GM12878 (cell line): Measurements from ENCODE around the gene CCBE1. TPM values are rescaled to one million over a fixed set of nuclear protein-coding genes. Genes with fewer than 3 reads are reported as not detected.

Source experiments
- ATAC-seq: fragments of 200-7000 bp; cut with Tn5 transposase; 3 replicates; pipeline ENCODE4 v1.9.1; 2020; ENCODE audit warnings: mild to moderate bottlenecking, moderate library complexity
- BruUV-seq: library from RNA; stranded (reverse); fragments of 400-500 nt; replicated peaks from 2 replicates; lab custom pipeline; 2021; lab: Mats Ljungman, UMichigan
- CTCF ChIA-PET: fragments of 300-600 bp; sonication (Branson Sonifier 250); formaldehyde crosslinking; extraction: SDS; loops from one replicate; lab custom pipeline; 2021; ENCODE audit warnings: inconsistent platforms; lab: Yijun Ruan, JAX
- POLR2A ChIA-PET: fragments of 350-600 bp; formaldehyde crosslinking; extraction: SDS; loops from one replicate; lab custom pipeline; 2021; ENCODE audit warnings: inconsistent platforms; lab: Charles Lee
- RAD21 ChIA-PET: fragments of 300-600 bp; sonication (Branson Sonifier 250); formaldehyde crosslinking; loops from one replicate; lab custom pipeline; 2023; ENCODE audit warnings: antibody characterized with exemption; ENCODE audit not compliant: unreplicated experiment; lab: Charles Lee
- SMC1A ChIA-PET: fragments of 300-600 bp; sonication (Branson Sonifier 250); formaldehyde crosslinking; loops from one replicate; lab custom pipeline; 2023; ENCODE audit not compliant: unreplicated experiment, uncharacterized antibody; lab: Charles Lee
- DNase-seq: peaks from one replicate; pipeline ENCODE4 v3.0.0-alpha.2; 2011; ENCODE audit warnings: low read depth, low spot score
- FAIRE-seq: peaks from 3 replicates; lab custom pipeline; 2011; peaks lifted over from hg19 to GRCh38; lab: Jason Lieb, UNC
- H2AFZ ChIP-seq: 2 replicates; pipeline ENCODE4 v1.6.0; 2011; ENCODE audit warnings: low read depth, low read length, control low read depth; ENCODE audit not compliant: control insufficient read depth
- H3K27ac ChIP-seq: 2 replicates; pipeline ENCODE4 v1.5.1; 2011; ENCODE audit warnings: control low read depth; ENCODE audit not compliant: control insufficient read depth, insufficient read depth
- H3K27me3 ChIP-seq, 2 experiments: replicated peaks in 1 of 2; 2 replicates each; pipeline versions ENCODE4 v1.6.0 to v1.6.1; 2011; ENCODE audit warnings: low read length in 1 of 2; ENCODE audit not compliant: control insufficient read depth in 2 of 2, insufficient read depth in 2 of 2
- H3K36me3 ChIP-seq, 2 experiments: 2 replicates each; pipeline ENCODE4 v1.5.1; 2011; ENCODE audit warnings: low read length in 1 of 2; ENCODE audit not compliant: control insufficient read depth in 2 of 2, insufficient read depth in 2 of 2
- H3K4me1 ChIP-seq: 2 replicates; pipeline ENCODE4 v1.6.1; 2011; ENCODE audit warnings: mild to moderate bottlenecking, low read length, moderate library complexity, mixed read lengths; ENCODE audit not compliant: control insufficient read depth, insufficient read depth
- H3K4me2 ChIP-seq: 2 replicates; pipeline ENCODE4 v1.6.0; 2011; ENCODE audit warnings: control low read depth; ENCODE audit not compliant: control insufficient read depth, insufficient read depth
- H3K4me3 ChIP-seq: fragments of 200-600 bp; sonication (generic); 2 replicates; pipeline ENCODE4 v1.5.1; 2016
- H3K79me2 ChIP-seq: 2 replicates; pipeline ENCODE4 v1.6.0; 2011; ENCODE audit warnings: low read length; ENCODE audit not compliant: control insufficient read depth, insufficient read depth
- H3K9ac ChIP-seq: 2 replicates; pipeline ENCODE4 v1.8.0; 2011; ENCODE audit warnings: low read length, control low read depth, mixed read lengths; ENCODE audit not compliant: control insufficient read depth, insufficient read depth
- H3K9me3 ChIP-seq: replicated peaks from 3 replicates; pipeline ENCODE4 v1.5.1; 2011; ENCODE audit warnings: mild to moderate bottlenecking, low read length; ENCODE audit not compliant: control insufficient read depth, insufficient read depth
- H4K20me1 ChIP-seq: 2 replicates; pipeline ENCODE4 v1.6.0; 2011; ENCODE audit not compliant: control insufficient read depth, insufficient read depth
- BCL3 ChIP-seq: IDR thresholded peaks from 2 replicates; pipeline ENCODE4 v1.6.1; 2011; ENCODE audit warnings: borderline replicate concordance, low read depth, mild to moderate bottlenecking, moderate library complexity, low read length; ENCODE audit not compliant: insufficient read depth, poor library complexity, severe bottlenecking
- DPF2 ChIP-seq: fragments of 450-650 bp; IDR thresholded peaks from 2 replicates; pipeline ENCODE4 v1.6.1; 2017; ENCODE audit warnings: mild to moderate bottlenecking
- FOS ChIP-seq: IDR thresholded peaks from 3 replicates; pipeline ENCODE4 v1.6.1; 2011; ENCODE audit warnings: borderline replicate concordance; ENCODE audit not compliant: insufficient read length; ENCODE audit errors: extremely low read depth
- HCFC1 ChIP-seq: fragments of 150-350 bp; IDR thresholded peaks from 2 replicates; pipeline ENCODE4 v1.6.1; 2014; ENCODE audit warnings: low read length
- HSF1 ChIP-seq: fragments of 150-350 bp; IDR thresholded peaks from 2 replicates; pipeline ENCODE4 v1.6.1; 2014; ENCODE audit warnings: mild to moderate bottlenecking, low read depth, low read length
- JUND ChIP-seq: IDR thresholded peaks from 2 replicates; pipeline ENCODE4 v1.6.1; 2012; ENCODE audit warnings: low read depth, mild to moderate bottlenecking, low read length, improper control_type of control experiment, moderate library complexity
- NFIC ChIP-seq: IDR thresholded peaks from 2 replicates; pipeline ENCODE4 v1.6.1; 2012; ENCODE audit warnings: low read depth, mild to moderate bottlenecking, inconsistent platforms, low read length, moderate library complexity
- NFXL1 ChIP-seq: fragments of 450-650 bp; IDR thresholded peaks from 2 replicates; pipeline ENCODE4 v1.6.1; 2017; ENCODE audit warnings: antibody characterized with exemption, mild to moderate bottlenecking, borderline replicate concordance
- POU2F2 ChIP-seq: IDR thresholded peaks from 3 replicates; pipeline ENCODE4 v1.6.1; 2011; ENCODE audit warnings: low read depth, mild to moderate bottlenecking, low read length, borderline replicate concordance
- RFX5 ChIP-seq: IDR thresholded peaks from 2 replicates; pipeline ENCODE4 v1.6.1; 2011; ENCODE audit warnings: low read depth, low read length, improper control_type of control experiment
- SKIL ChIP-seq: fragments of 450-650 bp; IDR thresholded peaks from 2 replicates; pipeline ENCODE4 v1.6.1; 2017; ENCODE audit warnings: mild to moderate bottlenecking, low read depth, inconsistent platforms; ENCODE audit not compliant: poor library complexity, severe bottlenecking
- SMARCA5 ChIP-seq: fragments of 450-650 bp; IDR thresholded peaks from 2 replicates; pipeline ENCODE4 v1.6.1; 2017; ENCODE audit warnings: mild to moderate bottlenecking
- STAT3 ChIP-seq: IDR thresholded peaks from 2 replicates; pipeline ENCODE4 v1.6.1; 2011; ENCODE audit warnings: low read depth, low read length, improper control_type of control experiment
- TCF3 ChIP-seq: IDR thresholded peaks from 2 replicates; pipeline ENCODE4 v1.6.1; 2012; ENCODE audit warnings: low read depth, mild to moderate bottlenecking, low read length, borderline replicate concordance; ENCODE audit not compliant: insufficient read depth
- ZNF622 ChIP-seq: fragments of 450-650 bp; IDR thresholded peaks from 2 replicates; pipeline ENCODE4 v1.6.1; 2017; ENCODE audit warnings: mild to moderate bottlenecking, inconsistent platforms
- WGBS: methylation state at CpG from one replicate; pipeline ENCODE4 v1.1.6; 2016; ENCODE audit warnings: low lambda C conversion rate; ENCODE audit not compliant: insufficient replicate concordance, insufficient coverage; ENCODE audit errors: missing lambda C conversion rate; 5-methylcytosine and 5-hydroxymethylcytosine counted together
- in situ Hi-C: fragments of 300-500 bp; cut with MboI; formaldehyde crosslinking; loops from 9 replicates; pipeline ENCODE4 v1.14.3; 2018; ENCODE audit warnings: mixed read lengths
- intact Hi-C: fragments of 100-400 bp; cut with micrococcal nuclease; formaldehyde crosslinking; loops from one replicate; pipeline ENCODE4 v1.14.2; 2022; ENCODE audit not compliant: unreplicated experiment
- polyA plus RNA-seq, 11 experiments: library from polyadenylated mRNA; depleted of rRNA in 4 of 11; unstranded in 6 of 11; stranded (reverse) in 5 of 11; fragments of >200 nt; fragmentation: Nextera tagmentation in 4 of 11; fragmentation: Illumina TruSeq in 1 of 11; extraction: Ambion mirVana in 4 of 11; extraction: Trizol in 1 of 11; gene quantifications; 1 replicate in 1 of 11; 2 replicates in 10 of 11; pipeline versions ENCODE4 v1.2.1 to v1.2.3, GENCODE V29; 2011 to 2016; ENCODE audit warnings: inconsistent platforms in 2 of 11, missing spikeins in 2 of 11, low read depth in 1 of 11
- total RNA-seq, 4 experiments: library from RNA; depleted of rRNA in 3 of 4; stranded (reverse); fragments of >200 nt in 3 of 4; fragmentation: Illumina TruSeq in 1 of 4; extraction: Trizol in 1 of 4; gene quantifications; 2 replicates each; pipeline versions ENCODE4 v1.2.1 to v1.2.3, GENCODE V29; 2013 to 2021
- TF ChIP-seq, protein P1 (sequence below): IDR thresholded peaks from 2 replicates; pipeline ENCODE4 v1.6.1; 2012; ENCODE audit warnings: low read depth, low read length, improper control_type of control experiment

The CCBE1 gene
- total and polyA plus RNA-seq, 10 of the 15 experiments (the other 5 are each of a cell fraction or from before 2014, with no cell fraction given) = 0.03 to 0.49 (median 0.04) TPM; not detected in 7

DNA sequence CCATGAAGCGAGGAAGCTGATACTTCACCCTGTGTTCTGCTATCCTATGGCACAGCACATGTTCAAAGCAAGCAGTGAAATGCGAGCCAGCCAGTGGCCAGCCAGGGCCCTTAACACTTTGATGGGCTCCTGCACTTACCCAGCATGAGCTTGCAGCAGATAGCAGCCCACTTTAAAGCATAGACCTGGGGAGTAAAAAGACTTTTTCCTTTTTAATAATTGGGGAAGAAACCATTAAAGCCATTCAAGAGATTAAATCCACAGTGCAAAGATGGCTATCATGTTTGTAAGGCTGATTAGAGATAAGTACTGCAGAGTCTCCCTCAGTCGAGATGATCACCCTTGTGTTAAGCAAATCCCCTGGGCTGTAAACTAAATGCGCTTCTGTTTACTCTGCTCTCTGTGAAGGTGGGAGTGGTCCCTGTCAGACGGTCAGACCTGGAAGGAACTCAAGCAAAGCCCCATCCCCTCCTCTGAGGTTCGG, 15.7 kb downstream of the CCBE1 start:
- no peak overlapping the region for H2AFZ ChIP-seq
- no peak overlapping the region for H3K27ac ChIP-seq
- ATAC-seq (no peak), FAIRE-seq (no peak), DNase-seq (no peak)
- WGBS = 18% methylated on average over 6 of the region's 6 CpGs
- H3K9me3 ChIP-seq = no peaks in the 10 kb centered on the region
- no peaks in the 10 kb centered on the region for H4K20me1 ChIP-seq
- ChIA-PET POLR2A (no interaction called here), CTCF (interaction anchor here (1.0 kb wide), 1 partner anchor 9 kb away, joined by 3 read pairs; no protein-coding TSS in a partner anchor), SMC1A (interaction anchor here (0.6 kb wide), 1 partner anchor 79 kb away, joined by 3 read pairs; no protein-coding TSS in a partner anchor), RAD21 (no interaction called here)
- no peaks in the 10 kb centered on the region for H3K79me2 ChIP-seq
- no peak overlapping the region for H3K4me2 ChIP-seq
- H3K27me3 ChIP-seq = no peaks in the 10 kb centered on the region; a peak in 2 of 4 replicates
- no peak overlapping the region for H3K4me3 ChIP-seq
- intact Hi-C loops (no loop called here), in situ Hi-C loops (no loop called here)
- TF ChIP-seq POU2F2 (no peak), SMARCA5 (no peak), FOS (no peak), SKIL (no peak), NFXL1 (no peak), NFIC (no peak), RFX5 (no peak), HSF1 (no peak), STAT3 (no peak), JUND (no peak), DPF2 (no peak), TCF3 (no peak), BCL3 (no peak), ZNF622 (no peak), HCFC1 (no peak)
- TF ChIP-seq, protein P1, sequence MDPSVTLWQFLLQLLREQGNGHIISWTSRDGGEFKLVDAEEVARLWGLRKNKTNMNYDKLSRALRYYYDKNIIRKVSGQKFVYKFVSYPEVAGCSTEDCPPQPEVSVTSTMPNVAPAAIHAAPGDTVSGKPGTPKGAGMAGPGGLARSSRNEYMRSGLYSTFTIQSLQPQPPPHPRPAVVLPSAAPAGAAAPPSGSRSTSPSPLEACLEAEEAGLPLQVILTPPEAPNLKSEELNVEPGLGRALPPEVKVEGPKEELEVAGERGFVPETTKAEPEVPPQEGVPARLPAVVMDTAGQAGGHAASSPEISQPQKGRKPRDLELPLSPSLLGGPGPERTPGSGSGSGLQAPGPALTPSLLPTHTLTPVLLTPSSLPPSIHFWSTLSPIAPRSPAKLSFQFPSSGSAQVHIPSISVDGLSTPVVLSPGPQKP = no peak
- no peaks in the 10 kb centered on the region for H3K36me3 ChIP-seq
- H3K4me1 ChIP-seq = no peaks in the 10 kb centered on the region
- BruUV-seq = no TSS peak
- no peak overlapping the region for H3K9ac ChIP-seq
